WTC11 (cell line): ENCODE data around the gene DDAH2.

Source experiments
- AR ChIP-seq: fragments of 250-450 bp; sonication (Bioruptor Pico); IDR thresholded peaks from 2 replicates; pipeline ENCODE4 v1.9.0; 2021; ENCODE audit warnings: mild to moderate bottlenecking
- ATF1 ChIP-seq: sonication (generic); formaldehyde crosslinking; IDR thresholded peaks from 2 replicates; pipeline ENCODE4 v1.8.1; 2023; ENCODE audit warnings: mild to moderate bottlenecking, moderate library complexity, missing genetic modification reagents
- ATF3 ChIP-seq: sonication (generic); formaldehyde crosslinking; conservative IDR thresholded peaks from 2 replicates; pipeline ENCODE4 v1.8.1; 2022; ENCODE audit warnings: mild to moderate bottlenecking, missing genetic modification reagents
- CREB1 ChIP-seq: sonication (generic); formaldehyde crosslinking; IDR thresholded peaks from 2 replicates; pipeline ENCODE4 v1.8.0; 2023; ENCODE audit warnings: mild to moderate bottlenecking, missing genetic modification reagents
- CTCF ChIP-seq: fragments of 200-600 bp; IDR thresholded peaks from 2 replicates; pipeline ENCODE4 v1.8.0; 2022; ENCODE audit warnings: antibody characterized with exemption
- E2F5 ChIP-seq: sonication (generic); formaldehyde crosslinking; IDR thresholded peaks from 2 replicates; pipeline ENCODE4 v1.8.1; 2022; ENCODE audit warnings: mild to moderate bottlenecking, moderate library complexity, missing genetic modification reagents
- ELF4 ChIP-seq: sonication (generic); formaldehyde crosslinking; IDR thresholded peaks from 2 replicates; pipeline ENCODE4 v1.8.1; 2022; ENCODE audit warnings: low read depth, mild to moderate bottlenecking, moderate library complexity, missing genetic modification reagents
- ESRRA ChIP-seq: sonication (generic); formaldehyde crosslinking; IDR thresholded peaks from 2 replicates; pipeline ENCODE4 v1.8.1; 2022; ENCODE audit warnings: mild to moderate bottlenecking, missing genetic modification reagents, borderline replicate concordance
- ETV6 ChIP-seq: sonication (generic); formaldehyde crosslinking; IDR thresholded peaks from 2 replicates; pipeline ENCODE4 v1.8.1; 2022; ENCODE audit warnings: mild to moderate bottlenecking, missing genetic modification reagents
- JUN ChIP-seq: sonication (generic); formaldehyde crosslinking; IDR thresholded peaks from 2 replicates; pipeline ENCODE4 v1.8.0; 2023; ENCODE audit warnings: mild to moderate bottlenecking, missing genetic modification reagents
- NR1H2 ChIP-seq: sonication (generic); formaldehyde crosslinking; IDR thresholded peaks from 2 replicates; pipeline ENCODE4 v1.9.0; 2021; ENCODE audit warnings: mild to moderate bottlenecking, moderate library complexity, missing genetic modification reagents
- TCF7 ChIP-seq: sonication (generic); formaldehyde crosslinking; IDR thresholded peaks from 2 replicates; pipeline ENCODE4 v1.8.0; 2022; ENCODE audit warnings: mild to moderate bottlenecking, low read depth, missing genetic modification reagents, moderate library complexity
- TEAD4 ChIP-seq: sonication (generic); formaldehyde crosslinking; IDR thresholded peaks from 2 replicates; pipeline ENCODE4 v1.8.0; 2022; ENCODE audit warnings: mild to moderate bottlenecking, missing genetic modification reagents
- ZNF121 ChIP-seq: sonication (generic); formaldehyde crosslinking; IDR thresholded peaks from 2 replicates; pipeline ENCODE4 v1.8.0; 2023; ENCODE audit warnings: missing genetic modification reagents

GRCh38 chr6:31723980-31724691 is 5.0 kb downstream of the DDAH2 start:
- TF ChIP-seq CTCF, result no peak
- no peak for TF ChIP-seq AR (CRISPR knock-in tag)
- no peak for TF ChIP-seq JUN (CRISPR knock-in tag)
- no peak for TF ChIP-seq ZNF121 (CRISPR knock-in tag)
- TF ChIP-seq ATF1 (CRISPR knock-in tag), result no peak
- TF ChIP-seq ETV6 (CRISPR knock-in tag), result no peak
- no peak for TF ChIP-seq TCF7 (CRISPR knock-in tag)
- TF ChIP-seq ATF3 (CRISPR knock-in tag), result no peak
- no peak for TF ChIP-seq NR1H2
- TF ChIP-seq ELF4, result no peak
- TF ChIP-seq CREB1, result no peak
- TF ChIP-seq ESRRA, result no peak
- no peak for TF ChIP-seq TEAD4 (CRISPR knock-in tag)
- no peak for TF ChIP-seq E2F5 (CRISPR knock-in tag)
